Globus pallidus (tissue), 1 donor: Measurements from ENCODE around the gene STARD9.
"Not testable (repeated sequence)": the region's sequence is repeated elsewhere in the genome, so short reads cannot be mapped to it uniquely, and the experiment has no call there.

Experiments
- DNase-seq: peaks from one replicate; pipeline ENCODE4 v3.0.0-alpha.2; 2015; ENCODE audit warnings: low spot score

STARD9 gene

DNA sequence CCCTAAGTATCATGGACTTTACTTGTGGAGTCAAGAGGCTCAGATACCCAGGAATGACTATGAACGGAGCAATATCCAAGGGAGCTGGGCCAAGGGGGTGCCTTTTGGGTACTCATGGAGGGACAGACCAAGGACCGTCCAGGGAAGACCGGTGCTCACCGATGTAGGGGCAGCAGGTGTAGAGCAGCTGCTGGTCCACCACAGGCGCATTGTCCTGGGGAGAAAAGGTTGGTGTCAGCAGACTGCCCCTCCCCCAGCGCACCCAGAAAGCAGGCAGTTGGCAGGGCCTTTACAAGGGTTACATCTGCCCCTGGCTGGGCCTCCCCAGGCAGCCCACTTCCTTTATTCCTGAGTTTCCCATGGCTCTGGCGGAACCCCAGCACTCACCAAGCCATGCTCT lies 154.0 kb downstream of the STARD9 start:
- DNase-seq, result no peak

DNA sequence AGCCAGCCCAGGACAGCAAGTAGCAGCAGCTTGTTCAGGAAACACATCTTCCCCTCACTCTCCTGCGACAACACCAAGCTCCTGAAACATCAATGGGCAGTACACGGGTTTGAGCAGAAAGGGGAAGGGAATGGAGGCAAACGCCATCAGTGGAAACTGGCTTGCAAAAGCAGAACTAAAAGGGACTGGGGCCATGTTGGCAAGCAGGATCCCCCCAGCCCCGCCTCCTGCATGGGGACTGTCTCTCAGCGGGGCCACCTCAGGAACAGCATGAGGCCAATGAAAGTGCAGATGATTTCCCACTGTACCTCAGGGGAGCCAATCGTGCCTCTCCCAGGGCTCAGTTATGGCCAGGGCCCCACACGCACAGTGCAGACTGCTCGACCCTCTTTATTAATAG lies 154.7 kb downstream of the STARD9 start:
- no peak for DNase-seq

DNA sequence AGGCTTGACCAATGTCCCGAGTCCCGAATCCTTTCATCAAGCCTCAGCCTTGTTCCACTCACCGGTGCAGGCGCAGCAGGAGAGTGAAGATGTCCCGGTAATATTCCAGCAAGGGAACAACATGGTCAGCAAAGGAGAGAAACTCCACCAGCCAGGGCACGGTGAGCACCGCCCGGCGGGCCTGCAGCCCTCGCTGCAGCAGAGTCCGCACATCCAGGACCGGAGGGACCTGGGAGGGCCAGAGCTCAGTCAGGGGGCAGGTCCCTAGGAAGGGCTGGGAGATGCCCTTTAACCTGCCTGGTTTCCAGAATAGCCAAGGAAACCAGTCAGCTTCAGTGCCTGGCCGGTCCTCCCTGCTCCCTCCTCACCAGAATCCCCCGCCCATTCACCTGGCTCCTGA lies 155.1 kb downstream of the STARD9 start:
- DNase-seq, result no peak

DNA sequence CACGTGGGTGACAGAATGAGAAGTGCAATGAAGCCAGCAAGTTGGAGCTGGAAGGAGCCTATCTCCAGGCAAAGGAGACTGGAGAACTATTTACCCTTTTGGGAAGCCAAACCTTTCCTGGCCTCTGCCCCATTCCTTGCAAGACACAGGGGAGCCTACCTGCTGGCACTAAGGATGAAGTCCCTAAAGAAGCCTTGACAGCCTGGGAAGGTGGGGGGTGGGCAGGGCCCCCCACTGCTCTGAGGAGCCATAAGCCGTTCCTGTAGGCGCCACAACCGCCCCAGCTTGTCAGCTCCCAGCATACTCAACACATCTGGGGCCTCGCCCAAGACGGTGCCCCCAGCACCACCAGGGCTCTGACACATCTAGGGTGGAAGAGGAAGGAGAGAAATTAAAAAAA lies 156.1 kb downstream of the STARD9 start:
- DNase-seq, result no peak

DNA sequence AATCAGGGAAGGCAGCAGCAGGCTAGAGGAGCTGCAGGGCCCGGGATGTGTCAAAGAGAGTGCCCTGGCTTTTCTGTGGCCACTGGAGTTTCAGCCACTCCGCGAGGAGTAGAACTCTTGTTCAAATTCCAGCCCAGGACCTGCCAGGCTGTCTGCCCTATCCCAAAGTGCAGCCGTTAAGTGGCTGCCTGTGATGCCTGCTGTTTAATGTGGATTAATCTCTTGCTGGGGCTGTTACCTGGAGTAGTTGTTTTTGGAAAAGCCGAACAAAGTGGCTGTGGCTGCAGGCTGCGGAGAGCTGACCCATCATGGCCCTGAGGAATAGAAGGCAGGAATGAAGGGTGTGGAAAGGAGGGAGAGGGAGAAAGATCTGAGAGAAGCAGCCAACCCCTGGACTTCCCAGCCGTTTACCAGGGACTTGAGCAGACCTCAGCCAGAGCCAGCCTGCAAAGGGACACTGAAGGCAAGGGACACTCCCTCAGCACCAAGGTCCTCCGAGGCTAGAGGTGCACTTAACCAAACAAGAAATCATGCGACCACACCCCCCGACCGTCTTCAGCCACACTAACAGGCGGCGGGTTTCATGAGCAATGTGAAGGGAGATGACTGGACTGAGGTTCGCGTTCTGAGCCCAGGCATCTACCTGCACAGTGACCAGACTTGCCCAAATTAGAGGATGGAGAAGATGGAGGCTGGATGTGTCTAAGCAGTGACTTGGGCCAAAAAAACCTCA lies 156.9 kb downstream of the STARD9 start:
- no peak for DNase-seq

DNA sequence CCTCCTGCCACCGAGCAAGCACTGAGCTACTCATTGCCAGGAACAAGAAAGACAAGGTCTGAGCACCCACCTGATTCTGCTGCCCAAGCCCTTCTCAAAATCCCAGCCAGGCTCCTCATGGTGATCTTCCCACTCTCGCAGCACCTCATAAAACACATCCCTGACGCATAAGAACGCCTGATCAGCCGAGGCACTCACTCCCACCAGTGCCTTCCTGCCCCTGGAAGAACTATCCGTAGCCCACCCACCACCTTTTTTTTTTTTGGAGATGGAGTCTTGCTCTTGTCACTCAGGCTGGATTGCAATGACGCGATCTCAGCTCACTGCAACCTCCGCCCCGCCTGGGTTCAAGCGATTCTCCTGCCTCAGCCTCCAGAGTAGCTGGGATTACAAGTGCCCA lies 157.6 kb downstream of the STARD9 start:
- no peak for DNase-seq

DNA sequence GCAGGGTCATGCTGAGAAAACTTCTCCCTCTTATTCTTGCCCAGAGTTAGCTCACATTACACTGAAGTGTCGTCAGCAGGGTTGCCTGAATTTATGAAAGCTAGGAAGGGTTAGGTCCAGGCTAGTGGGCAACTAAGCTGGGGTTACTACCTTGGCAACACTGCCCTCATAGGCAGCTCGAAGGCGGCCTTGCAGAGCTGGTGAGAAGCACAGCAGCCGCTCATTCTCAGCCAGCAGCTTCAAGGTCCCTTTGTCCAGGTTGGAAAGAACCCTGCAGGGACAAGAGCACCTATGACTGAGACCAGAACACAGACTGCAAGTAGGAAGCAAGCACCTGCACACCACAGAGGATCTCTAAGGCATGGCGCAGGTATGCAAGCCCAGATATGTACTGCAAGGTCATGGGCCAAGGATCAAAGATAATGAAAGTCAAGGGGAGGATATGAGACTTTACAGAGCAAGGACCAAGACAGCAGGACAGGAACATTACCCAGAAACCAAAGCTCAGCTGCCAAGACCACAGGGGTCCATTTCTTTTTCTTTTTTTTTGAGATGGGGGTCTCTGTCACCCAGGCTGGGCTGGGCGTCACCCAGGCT lies 158.8 kb downstream of the STARD9 start:
- no peak for DNase-seq

DNA sequence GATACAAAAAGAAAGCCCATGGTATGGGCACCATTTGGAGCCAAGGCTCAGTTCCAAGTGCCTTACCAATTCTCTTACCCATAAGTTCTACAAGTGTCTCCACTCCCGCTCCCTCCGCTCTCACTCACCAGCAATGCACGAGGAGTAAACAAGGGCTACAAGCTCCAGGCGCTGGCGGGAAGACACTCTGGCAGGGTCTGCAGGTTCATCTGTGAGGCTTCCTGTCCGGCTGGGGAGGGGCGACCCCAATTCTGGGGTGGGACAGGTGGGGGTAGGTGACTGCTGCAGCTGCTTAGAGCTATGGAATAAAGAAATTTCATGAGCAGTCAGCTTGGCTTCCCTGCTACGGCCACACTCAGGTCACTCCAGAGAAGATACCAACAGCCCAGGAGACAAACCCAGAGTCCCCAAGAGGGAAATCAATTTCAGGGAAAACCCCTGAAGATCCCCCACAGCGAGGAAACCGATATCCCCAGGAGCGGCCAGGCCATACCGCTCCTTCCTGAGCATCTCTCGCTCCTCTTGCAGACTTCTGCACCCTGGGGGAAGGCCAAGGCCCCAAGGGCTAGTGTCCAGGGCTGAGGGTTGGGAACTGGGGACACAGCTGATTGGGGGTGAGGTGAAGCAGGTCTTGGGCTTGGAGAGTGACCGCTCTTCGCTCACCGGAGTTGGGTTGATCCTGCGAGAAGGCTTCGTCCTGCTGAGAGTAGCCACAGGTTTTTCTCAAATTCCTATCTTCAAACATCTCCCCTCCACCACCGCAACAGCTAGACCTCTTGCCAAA lies 160.2 kb downstream of the STARD9 start:
- no peak for DNase-seq

DNA sequence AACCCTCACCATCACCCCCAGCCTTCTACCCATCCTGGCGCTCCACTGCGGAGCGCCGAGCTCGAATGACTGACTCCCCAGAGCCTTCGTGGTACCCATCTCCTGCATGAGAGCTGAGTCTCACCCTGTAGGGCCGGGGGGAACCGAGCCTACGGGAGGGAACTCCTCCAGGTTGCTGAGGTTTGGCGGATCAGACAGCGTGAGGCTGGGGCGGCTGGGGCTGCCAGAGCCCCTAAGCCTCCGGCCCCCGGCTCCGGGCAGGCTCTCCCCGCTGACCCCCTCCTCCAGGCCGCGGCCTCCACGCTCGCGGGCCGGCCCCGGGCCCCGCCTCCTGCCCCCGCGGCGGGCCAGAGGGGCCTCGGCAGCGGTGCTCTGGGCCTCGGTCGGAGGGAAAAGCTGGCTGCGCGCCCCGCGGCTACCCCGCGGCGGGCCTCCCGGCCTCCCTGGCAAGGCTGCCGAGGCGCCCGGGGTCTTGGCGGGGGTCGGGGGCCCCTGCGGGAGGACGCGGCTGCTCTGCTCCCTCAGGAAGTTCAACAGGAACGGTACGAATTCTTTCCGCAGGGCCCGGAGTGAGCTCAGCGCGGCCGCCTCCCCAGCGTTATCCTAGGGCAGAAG lies 160.9 kb downstream of the STARD9 start:
- DNase-seq, result no peak

DNA sequence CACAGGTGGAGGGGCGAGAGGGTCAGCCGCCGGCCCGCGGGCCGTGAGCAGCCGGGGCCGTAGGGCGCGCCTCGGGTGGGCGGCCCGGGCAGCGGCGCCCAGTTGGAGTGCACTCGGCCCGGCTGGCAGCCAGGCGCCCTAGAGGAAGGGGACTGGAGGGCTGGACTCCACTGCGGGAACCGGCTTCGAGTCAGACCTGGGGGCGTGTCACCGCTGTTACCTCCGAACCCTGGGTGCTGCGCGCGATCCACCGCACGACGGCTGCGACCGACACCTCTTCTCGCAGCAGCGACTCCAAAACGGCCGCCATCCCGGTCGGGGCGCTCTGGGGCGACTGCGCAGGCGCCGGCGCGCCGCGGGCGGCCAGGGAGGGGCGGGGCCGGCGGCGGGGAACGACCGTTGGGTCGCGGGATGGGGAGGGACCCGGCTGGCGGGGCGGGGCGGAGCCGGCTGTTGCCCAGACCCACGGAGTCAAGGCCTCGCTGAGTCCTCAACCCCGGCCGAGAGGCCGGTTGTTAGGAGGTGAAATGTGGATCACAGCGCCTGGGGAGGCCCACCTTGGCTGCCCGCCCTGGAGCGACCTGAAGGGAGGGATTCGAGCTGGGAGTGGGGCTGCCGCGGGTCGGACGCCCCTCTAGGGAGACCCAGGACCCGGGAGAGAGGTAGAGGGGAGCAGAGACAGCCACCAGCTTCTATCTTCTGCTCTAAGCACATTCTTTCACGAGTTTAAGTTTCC lies 161.6 kb downstream of the STARD9 start, which contains the start of gene CDAN1:
CDAN1 (minus strand) TSS at position 336 of the 736 bp plus-strand sequence; CDS start at position 310, 26 bp downstream.
- DNase-seq, result peak; percentile 85

DNA sequence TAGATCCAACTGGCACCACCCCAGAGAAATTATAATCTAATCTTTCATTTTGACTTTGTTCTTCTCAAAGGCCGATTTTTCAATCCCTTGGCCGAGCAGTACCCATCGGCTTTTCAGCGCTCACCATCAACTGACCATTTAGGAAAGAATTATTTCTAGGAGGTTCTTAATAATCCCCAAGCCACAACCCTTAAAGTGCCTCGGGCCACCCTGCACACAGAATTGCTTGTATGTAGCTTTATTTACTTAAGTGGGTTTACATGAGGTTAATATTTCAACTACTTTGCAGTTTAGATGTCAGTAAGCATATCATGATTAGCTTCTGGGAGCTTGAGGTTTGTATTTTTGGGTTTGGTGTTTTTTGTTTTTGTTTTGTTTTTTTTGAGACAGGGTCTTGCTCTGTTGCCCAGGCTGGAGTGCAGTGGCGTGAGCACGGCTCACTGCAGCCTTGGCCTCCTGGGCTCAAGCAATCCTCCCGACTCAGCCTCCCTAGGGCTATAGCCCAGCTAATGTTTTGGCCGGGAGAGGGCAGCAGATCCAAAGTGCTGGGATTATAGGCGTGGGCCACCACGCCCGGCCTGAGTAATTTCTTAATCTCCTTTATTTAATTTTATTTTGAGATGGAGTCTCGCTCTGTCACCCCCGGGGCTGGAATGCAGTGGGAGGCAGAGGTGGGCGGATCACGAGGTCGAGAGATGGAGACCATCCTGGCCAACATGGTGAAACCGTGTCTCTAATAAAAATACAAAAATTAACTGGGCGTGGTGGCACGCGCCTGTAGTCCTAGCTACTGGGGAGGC lies 162.3 kb downstream of the STARD9 start:
- no peak for DNase-seq

DNA sequence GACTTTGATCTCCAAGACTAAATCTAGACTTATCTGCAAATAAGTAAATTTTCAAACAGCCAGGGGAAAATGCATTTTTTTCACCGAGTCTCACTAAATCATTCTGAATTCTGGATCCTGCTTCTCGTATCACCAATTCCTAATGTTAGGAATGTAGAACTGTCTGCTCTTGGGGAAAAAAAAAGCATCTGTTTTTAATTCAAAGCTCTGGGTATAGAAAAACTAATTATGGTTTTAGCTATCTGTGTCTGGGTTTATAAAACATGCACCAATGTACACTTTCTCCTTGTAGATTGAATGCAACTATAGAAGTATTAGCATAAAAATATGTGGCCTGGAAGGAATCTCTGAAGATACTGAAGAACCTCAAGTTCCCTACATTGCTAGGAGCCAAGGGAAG lies 166.3 kb downstream of the STARD9 start:
- DNase-seq, result no peak

DNA sequence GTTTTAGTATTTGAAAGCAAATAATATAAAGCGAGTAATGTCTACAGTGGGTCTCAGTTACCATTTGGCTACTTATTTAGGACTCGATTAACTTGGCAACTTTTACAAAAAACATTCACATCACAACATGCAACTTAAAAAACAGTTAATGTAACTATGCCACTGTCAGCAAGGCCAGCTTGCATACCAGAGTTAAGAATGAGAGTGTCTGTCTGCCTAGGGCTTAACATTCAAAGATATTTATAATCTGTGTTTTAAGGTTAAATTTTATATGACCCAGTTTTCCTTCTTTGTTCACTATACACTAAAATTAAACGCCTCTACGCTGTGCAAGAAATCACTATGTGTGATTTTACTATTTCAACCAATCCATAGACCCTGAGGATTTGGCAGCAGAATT lies 166.7 kb downstream of the STARD9 start:
- no peak for DNase-seq

DNA sequence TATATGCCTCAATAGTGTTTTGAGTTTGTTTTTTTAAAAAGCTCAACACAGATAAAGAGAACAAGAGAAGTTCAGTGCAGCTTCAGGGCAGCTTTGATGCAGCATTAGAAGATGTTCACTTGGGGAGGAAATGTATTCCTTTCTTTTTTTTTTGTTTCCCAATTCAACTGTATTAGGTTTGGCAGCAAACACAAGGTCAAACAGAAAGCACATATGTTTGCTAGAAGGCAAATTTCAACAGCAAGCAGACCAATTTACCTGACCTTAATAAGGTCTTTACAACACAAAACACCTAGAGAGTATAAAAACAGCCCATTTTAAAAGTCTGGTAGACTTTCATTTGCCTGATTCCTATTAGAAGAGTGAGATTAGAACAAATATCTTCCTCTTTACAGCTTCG lies 168.8 kb downstream of the STARD9 start:
- no peak for DNase-seq

DNA sequence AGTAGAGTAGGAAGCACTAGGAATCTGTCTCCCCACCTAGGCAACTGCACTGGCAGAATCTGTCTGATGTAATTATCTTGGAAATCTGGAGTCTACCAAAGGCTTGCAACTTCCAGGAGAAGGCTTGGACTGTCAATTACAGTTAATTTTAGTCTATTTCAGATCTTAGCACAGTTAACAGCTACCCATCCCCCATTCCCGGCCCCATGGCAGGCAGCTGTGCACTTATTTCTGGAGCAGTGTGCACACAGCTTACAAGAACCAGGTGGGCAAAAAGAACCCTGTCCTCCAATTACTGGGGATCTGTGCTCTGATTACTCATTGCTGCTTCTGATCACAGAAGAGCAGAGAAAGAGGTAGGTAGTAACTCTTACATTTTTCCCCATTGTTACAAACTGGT lies 173.9 kb downstream of the STARD9 start:
- DNase-seq, result no peak

DNA sequence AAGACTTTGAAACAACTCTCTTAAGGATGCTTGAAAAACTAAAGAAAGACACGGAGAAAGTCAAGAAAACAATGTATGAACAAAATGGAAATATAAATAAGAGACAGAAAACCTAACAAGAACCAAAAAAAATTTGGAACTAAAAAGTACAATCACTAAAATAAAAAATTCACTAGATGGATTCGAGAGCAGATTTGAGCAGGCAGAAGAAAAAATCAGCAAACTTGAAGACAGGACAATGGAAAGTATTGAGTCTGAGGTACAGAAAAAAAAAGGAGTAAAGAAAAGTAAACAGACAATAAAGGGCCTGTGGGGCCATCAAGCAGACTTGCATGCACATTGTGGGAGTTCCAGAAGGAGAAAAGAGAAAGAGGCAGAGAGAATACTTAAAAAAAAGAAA lies 174.9 kb downstream of the STARD9 start:
- DNase-seq, result no peak

DNA sequence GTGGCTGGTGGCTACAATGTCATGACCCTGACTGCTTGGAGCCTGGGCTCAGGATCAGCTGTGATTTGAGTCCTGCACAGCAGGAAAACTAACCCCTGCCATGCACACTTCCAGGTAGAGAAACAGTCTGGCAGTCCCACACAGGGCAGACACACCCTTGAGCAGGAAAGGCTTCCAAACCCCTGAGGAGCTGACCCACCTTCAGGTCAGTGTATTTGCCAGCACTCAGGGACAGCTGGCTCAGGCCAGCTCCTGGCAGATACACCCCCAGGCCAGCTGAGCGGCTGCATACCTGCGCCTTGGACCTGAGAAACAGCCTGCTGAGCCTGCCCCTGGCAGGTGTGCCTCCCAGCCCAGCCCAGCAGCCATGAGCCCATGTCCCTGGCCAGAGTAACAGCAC lies 183.7 kb downstream of the STARD9 start:
- DNase-seq, result no peak

DNA sequence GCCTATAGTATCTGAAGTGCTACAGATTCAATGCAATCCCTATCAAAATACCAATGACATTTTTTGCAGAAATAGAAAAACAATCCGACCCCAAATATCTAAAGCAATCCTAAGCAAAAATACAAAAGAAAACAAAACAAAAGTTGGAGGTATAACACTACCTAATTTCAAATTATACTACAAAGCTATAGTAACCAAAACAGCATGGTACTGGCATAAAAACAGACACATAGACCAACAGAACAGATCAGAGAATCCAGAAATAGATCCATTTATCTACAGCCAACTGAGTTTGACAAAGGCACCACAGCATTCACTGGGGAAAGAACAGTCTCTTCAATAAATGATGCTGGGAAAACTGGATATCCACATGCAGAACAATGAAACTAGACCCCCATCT lies 185.4 kb downstream of the STARD9 start:
- no peak for DNase-seq

DNA sequence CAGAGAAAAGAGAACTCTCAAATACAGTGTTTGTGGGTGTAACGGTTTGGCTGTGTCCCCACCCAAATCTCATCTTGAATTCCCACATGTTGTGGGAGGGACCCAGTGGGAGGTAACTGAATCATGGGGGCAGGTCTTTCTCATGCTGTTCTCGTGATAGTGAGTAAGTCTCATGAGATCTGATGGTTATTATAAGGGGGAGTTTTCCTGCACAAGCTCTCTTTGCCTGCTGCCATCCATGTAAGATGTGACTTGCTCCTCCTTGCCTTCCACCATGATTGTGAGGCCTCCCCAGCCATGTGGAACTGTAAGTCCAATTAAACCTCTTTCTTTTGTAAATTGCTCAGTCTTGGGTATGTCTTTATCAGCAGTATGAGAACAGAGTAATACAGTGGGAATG lies 186.4 kb downstream of the STARD9 start:
- DNase-seq, result not testable (repeated sequence)

DNA sequence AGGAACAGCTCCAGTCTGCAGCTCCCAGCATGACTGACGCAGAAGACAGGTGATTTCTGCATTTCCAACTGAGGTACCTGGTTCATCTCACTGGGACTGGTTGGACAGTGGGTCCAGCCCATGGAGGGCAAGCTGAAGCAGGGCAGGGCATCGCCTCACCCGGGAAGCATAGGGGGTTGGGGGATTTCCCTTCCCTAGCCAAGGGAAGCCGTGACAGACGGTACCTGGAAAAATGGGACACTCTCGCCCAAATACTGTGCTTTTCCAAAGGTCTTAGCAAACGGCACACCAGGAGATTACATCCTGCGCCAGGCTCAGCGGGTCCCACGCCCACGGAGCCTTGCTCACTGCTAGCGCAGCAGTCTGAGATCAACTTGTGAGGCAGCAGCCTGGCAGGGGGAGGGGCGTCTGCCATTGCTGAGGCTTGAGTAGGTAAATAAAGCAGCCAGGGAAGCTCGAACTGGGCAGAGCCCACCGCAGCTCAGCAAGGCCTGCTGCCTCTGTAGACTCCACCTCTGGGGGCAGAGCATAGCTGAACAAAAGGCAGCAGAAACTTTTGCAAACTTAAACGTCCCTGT lies 188.8 kb downstream of the STARD9 start:
- DNase-seq, result not testable (repeated sequence)

DNA sequence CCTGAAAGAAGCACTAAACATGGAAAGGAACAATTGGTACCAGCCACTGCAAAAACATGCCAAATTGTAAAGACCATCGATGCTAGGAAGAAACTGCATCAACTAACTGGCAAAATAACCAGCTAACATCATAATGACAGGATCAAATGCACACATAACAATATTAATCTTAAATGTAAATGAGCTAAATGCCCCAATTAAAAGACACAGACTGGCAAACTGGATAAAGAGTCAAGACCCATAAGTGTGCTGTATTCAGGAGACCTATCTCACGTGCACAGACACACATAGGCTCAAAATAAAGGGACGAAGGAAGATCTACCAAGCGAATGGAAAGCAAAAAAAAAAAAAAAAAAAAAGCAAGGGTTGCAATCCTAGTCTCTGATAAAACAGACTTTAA lies 190.7 kb downstream of the STARD9 start:
- not testable (repeated sequence) for DNase-seq
